BLaER1 treated with 17β-estradiol and CSF1 and Interleukin-3, amounts not matched to agents 10 nM and 100 nM (cell line): ENCODE results near the gene MSL3B.

Experiments
- H3K27ac ChIP-seq, 11 experiments: shearing (Covaris generic); formaldehyde crosslinking; 2 replicates each; pipeline ENCODE4 v1.8.1; 2022
- H3K27me3 ChIP-seq, 11 experiments: shearing (Covaris generic); formaldehyde crosslinking; 2 replicates each; pipeline ENCODE4 v1.8.1; 2022
- H3K36me3 ChIP-seq, 11 experiments: shearing (Covaris generic); formaldehyde crosslinking; 2 replicates each; pipeline ENCODE4 v1.8.1; 2022
- H3K4me1 ChIP-seq, 10 experiments: shearing (Covaris generic); formaldehyde crosslinking; 2 replicates each; pipeline ENCODE4 v1.8.1; 2022
- H3K4me2 ChIP-seq, 11 experiments: shearing (Covaris generic); formaldehyde crosslinking; 2 replicates each; pipeline ENCODE4 v1.8.1; 2022
- H3K4me3 ChIP-seq, 10 experiments: shearing (Covaris generic); formaldehyde crosslinking; 2 replicates each; pipeline ENCODE4 v1.8.1; 2022
- H3K9ac ChIP-seq, 11 experiments: shearing (Covaris generic); formaldehyde crosslinking; 2 replicates each; pipeline ENCODE4 v1.8.1; 2022
- H3K9me3 ChIP-seq, 11 experiments: shearing (Covaris generic); formaldehyde crosslinking; replicated peaks in 1 of 11; 2 replicates each; pipeline ENCODE4 v1.8.1; 2022
- H4K20me1 ChIP-seq, 11 experiments: shearing (Covaris generic); formaldehyde crosslinking; 2 replicates each; pipeline ENCODE4 v1.8.1; 2022
- Cebpa-rat ChIP-seq, 11 experiments: shearing (Covaris generic); IDR thresholded peaks; 2 replicates each; pipeline ENCODE4 v1.8.1; 2022

Gene MSL3B

DNA sequence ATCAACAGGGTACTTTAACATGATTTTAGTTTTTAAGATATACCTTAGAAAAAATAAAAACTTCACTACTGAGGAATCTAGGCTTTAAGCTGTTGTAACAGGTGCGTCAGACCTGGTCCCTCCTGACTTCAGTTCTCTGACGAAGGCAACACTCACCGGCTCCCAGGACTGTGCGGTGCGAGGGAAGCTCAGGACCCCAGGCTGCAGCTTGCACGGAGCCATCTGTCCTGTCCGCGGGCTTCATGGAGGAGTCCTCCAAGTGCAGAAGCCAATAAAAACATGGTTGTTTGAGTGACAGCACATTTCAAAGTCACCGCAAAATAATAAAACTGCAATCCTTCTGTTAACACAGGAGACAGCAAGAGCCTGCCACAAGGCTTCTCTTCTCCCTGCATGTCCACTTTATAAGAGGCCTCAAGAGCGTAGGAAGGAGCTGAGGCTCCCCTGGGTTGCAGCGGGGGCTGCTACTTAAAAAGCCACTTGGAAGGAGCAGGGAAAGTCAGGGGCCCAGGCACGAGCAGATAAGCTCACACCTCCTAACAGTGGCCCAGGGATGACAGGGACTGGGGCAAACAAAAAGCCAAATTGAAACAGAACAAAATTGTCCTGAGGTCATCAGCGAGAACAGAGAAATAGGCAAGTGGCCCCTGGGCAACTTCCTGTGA, 18.4 kb downstream of the MSL3B start:
- Histone ChIP-seq H3K36me3 (peaks cover 0 to 88% (median 82%) of the 10 kb centered on the region in 11 experiments; a peak in 20 of 22 replicates), H3K9ac (peak overlapping the region in 1 of 11 experiments; percentile 34; a peak in 1 of 22 replicates), H3K9me3 (no peaks in the 10 kb centered on the region; a peak in 1 of 22 replicates), H3K4me2 (no peak overlapping the region), H3K27ac (no peak overlapping the region), H3K4me1 (peaks cover 23 to 67% (median 31%) of the 10 kb centered on the region in 10 experiments), H4K20me1 (peaks cover 0 to 87% (median 63%) of the 10 kb centered on the region in 11 experiments; a peak in 16 of 22 replicates), H3K4me3 (no peak overlapping the region), H3K27me3 (no peaks in the 10 kb centered on the region)
- TF ChIP-seq Cebpa-rat (IDR thresholded peaks at IDR 0.05): no peak

DNA sequence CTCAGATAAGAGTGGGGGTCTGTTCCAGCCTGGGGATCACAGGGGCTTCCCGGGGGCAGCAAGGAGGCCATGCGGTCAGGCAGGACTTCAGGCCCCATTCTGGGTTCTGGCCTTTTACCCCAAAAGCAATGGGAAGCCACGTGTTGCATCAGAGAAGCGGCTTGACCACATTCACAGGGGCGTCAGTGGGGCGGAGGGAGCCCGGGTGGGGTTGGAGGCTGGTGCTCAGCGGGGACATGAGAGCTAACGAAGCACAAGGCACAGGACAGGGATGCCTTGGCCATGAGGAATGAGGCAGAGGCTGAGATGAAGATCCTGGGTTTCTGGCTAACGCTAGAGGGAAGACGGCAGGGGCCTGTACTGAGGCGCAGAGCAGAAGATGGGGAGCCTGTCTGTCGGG, 19.9 kb downstream of the MSL3B start:
- Histone ChIP-seq H3K9ac (no peak overlapping the region), H3K9me3 (no peaks in the 10 kb centered on the region), H4K20me1 (peaks cover 0 to 99% (median 74%) of the 10 kb centered on the region in 11 experiments; a peak in 16 of 22 replicates), H3K4me1 (peaks cover 17 to 60% (median 27%) of the 10 kb centered on the region in 10 experiments), H3K27me3 (no peaks in the 10 kb centered on the region), H3K27ac (no peak overlapping the region), H3K4me2 (no peak overlapping the region), H3K36me3 (peaks cover 0 to 100% (median 96%) of the 10 kb centered on the region in 11 experiments; a peak in 21 of 22 replicates), H3K4me3 (no peak overlapping the region)
- no peak for TF ChIP-seq Cebpa-rat (IDR thresholded peaks at IDR 0.05)

DNA sequence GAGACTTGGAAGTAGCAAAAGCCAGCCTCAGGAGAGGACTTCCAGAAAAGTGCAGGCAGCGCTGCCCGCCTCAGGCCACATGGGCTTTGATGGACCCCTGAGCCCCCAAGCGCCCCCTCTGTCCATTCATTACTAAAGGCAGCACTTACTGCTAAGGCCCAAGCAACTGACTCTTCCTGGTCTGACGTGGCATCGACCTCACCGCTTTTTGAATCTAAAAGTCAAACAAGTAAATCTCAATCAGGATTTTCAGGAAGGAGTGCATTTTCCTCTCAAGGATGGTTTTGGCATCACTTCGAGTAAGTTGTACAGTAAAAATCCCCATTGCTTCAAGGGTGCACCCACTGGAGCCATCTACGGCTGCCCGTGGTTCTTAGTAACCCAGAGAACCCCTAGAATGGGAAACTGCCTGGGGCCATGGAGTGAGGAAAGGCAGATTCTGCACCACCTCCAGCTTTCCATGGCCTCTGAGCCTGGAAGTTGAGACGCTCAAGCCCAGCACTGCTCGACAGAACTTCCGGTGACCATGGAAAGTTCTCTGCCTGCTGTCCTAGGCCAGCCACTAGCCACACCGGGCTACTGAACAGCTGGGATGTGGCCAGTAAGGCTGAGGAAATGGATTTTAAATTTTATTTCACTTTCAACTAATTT, 20.8 kb downstream of the MSL3B start:
- Histone ChIP-seq H3K4me2 (0 out of 22 replicates have a peak overlapping the region, but pooled peaks of 1 of the 11 experiments have one; percentile 11), H3K36me3 (peaks cover 4 to 100% (median 100%) of the 10 kb centered on the region in 11 experiments; a peak in 21 of 22 replicates), H3K4me1 (peaks cover 8 to 51% (median 18%) of the 10 kb centered on the region in 10 experiments), H3K4me3 (no peak overlapping the region), H3K27ac (no peak overlapping the region), H3K27me3 (no peaks in the 10 kb centered on the region), H3K9ac (no peak overlapping the region), H4K20me1 (peaks cover 0 to 98% (median 82%) of the 10 kb centered on the region in 11 experiments; a peak in 16 of 22 replicates), H3K9me3 (no peaks in the 10 kb centered on the region)
- TF ChIP-seq Cebpa-rat (IDR thresholded peaks at IDR 0.05): no peak

DNA sequence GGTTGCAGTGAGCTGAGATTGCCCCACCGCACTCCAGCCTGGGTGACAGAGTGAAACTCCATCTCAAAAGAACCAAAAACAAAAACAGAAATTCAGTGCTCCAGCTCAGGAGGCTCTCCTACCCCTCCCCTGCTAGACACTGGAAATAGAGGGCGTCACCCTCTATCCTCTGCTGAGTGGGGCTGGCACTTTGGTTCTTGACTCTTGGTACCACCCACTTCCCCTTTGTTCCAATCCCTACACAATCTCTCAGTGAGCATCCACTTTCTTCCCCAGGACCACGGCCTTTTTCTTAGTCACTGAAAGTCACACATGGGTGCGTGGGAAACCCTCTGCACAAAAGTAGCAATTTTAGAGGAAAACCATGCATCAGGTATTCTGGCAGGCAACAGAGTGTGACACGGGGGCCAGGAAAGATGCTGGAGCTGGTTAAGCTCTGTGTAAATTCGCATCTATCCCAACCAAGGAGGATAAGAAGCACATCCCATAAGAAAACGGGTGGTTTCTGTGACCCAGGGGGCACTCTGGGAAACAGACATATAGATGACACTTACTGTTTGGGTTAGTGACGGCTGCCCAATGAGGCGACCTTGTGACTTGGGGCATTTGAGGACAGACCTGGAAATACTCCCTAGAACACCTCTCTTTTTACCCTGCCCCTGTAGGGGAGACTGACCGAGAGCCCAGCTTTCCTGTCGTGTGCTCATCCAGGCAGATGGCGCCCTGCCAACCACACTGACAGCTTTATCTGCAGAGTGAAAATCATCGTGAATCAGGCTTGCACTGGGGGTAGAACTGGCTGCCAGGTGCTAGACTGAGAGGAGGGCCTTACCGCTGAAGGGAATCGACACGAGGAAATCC, 21.6 kb downstream of the MSL3B start:
- 0 out of 22 replicates have a peak overlapping the region, but pooled peaks of 1 of the 11 experiments have one; percentile 11 for H3K4me2 ChIP-seq
- H3K27ac ChIP-seq: no peak overlapping the region
- no peak overlapping the region for H3K9ac ChIP-seq
- peaks cover under 1 to 46% (median 10%) of the 10 kb centered on the region in 10 experiments; a peak in 18 of 20 replicates for H3K4me1 ChIP-seq
- no peaks in the 10 kb centered on the region for H3K27me3 ChIP-seq
- no peaks in the 10 kb centered on the region for H3K9me3 ChIP-seq
- H3K4me3 ChIP-seq: no peak overlapping the region
- peaks cover 8 to 100% (median 100%) of the 10 kb centered on the region in 11 experiments; a peak in 21 of 22 replicates for H3K36me3 ChIP-seq
- no peak for TF ChIP-seq Cebpa-rat (IDR thresholded peaks at IDR 0.05)
- peaks cover 0 to 96% (median 81%) of the 10 kb centered on the region in 11 experiments; a peak in 16 of 22 replicates for H4K20me1 ChIP-seq

DNA sequence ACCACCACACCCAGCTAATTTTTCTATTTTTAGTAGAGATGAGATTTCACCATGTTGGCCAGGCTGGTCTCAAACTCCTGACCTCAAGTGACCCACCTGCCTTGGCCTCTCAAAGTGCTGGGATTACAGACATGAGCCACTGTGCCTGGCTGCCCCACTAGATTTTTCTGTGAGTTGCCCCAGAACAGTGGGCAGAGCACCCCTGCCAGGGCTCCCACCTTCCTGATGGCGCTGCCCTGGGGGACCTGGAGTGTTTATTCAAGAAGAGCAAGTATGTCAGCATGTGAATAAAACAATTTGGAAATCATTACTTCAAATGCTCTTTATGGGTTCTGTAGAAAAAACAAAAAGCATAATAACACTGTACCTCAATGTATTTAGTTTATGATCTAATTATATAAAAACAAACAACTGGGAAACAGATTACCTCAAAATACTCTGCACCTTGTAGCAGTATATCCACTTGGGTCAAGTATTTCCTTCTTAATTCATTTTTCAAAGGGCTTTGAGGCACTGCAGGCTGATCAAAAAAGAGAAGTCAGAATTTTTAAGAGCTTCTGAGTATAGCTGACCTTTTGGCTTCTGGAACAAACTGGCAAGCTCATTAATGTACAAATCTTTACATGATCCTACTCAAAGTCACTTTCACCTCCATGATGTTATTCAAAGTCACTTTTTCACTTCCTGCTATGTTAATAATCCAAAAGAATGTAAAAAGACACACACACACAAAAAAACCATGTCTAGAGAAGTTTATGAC, 22.7 kb downstream of the MSL3B start:
- TF ChIP-seq Cebpa-rat (IDR thresholded peaks at IDR 0.05): no peak
- no peaks in the 10 kb centered on the region for H3K9me3 ChIP-seq
- peaks cover 4 to 40% (median 11%) of the 10 kb centered on the region in 10 experiments; a peak in 17 of 20 replicates for H3K4me1 ChIP-seq
- no peak overlapping the region for H3K4me2 ChIP-seq
- no peaks in the 10 kb centered on the region for H3K27me3 ChIP-seq
- peaks cover 0 to 97% (median 84%) of the 10 kb centered on the region in 11 experiments; a peak in 17 of 22 replicates for H4K20me1 ChIP-seq
- H3K27ac ChIP-seq: no peak overlapping the region
- H3K36me3 ChIP-seq: peaks cover 14 to 100% (median 100%) of the 10 kb centered on the region in 11 experiments; a peak in 21 of 22 replicates
- no peak overlapping the region for H3K9ac ChIP-seq
- no peak overlapping the region for H3K4me3 ChIP-seq

DNA sequence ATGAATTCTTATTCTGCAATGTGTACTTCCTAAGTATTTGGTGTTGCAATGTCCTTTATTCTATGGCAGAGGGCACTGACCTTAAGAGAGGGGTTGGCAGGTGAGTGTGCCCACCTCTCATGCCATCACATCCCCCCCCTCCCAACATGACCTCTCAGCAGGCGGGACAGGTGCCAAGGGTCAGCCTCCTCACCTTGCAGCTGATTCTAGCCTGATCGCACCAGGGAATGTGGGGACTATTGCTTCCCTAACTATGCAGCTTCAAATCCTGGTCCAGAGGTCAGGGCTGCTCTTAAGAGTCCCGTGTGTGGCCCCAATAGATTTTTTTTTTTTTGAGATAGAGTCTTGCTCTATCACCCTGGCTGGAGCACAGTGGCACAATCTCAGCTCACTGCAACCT, 23.4 kb downstream of the MSL3B start:
- no peaks in the 10 kb centered on the region for H3K27me3 ChIP-seq
- no peak overlapping the region for H3K27ac ChIP-seq
- H3K4me2 ChIP-seq: no peak overlapping the region
- H3K36me3 ChIP-seq: peaks cover 14 to 100% (median 100%) of the 10 kb centered on the region in 11 experiments; a peak in 21 of 22 replicates
- H3K4me3 ChIP-seq: no peak overlapping the region
- H3K9me3 ChIP-seq: no peaks in the 10 kb centered on the region
- peaks cover 10 to 40% (median 14%) of the 10 kb centered on the region in 10 experiments for H3K4me1 ChIP-seq
- peaks cover 0 to 97% (median 84%) of the 10 kb centered on the region in 11 experiments; a peak in 17 of 22 replicates for H4K20me1 ChIP-seq
- no peak overlapping the region for H3K9ac ChIP-seq
- no peak for TF ChIP-seq Cebpa-rat (IDR thresholded peaks at IDR 0.05)

DNA sequence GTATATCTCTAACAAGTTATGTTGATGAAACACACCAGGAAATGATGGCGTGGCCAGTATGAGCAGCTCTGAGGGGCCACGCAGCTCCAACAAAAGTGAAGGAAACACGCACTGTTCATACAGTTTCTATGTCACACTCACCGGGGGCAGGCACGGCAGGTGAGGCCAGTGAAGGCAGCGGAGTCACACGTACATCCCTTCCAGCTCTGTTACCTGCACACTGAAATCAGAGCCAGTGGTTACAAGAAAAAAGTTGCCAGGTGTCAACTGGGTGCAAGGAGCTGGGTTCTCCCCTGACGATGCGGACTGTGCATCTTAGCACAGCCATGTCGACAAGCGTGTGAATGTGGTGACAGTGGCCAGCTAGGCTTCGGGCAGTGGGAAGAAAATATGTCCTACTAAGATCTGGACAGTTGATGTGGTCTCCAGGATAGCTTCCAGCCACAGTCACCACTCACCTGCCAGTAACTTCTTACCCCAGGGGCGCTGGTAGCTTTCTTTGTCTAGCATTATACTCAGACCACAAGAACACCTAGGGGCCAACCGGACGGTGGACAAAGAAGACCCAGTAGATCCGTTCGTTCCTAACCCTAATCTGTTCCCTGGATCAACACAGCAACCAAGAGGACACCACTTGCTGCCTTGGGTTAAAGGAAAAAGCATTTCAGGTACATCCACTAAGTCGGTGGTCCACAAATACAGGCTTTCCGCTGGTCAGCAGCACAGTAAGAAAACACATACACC, 23.9 kb downstream of the MSL3B start:
- H3K27me3 ChIP-seq: no peaks in the 10 kb centered on the region

More for the DNA sequence above, 23.9 kb downstream of the MSL3B start:
- H3K4me2 ChIP-seq: no peak overlapping the region
- no peaks in the 10 kb centered on the region for H3K9me3 ChIP-seq
- H3K4me3 ChIP-seq: no peak overlapping the region
- H3K36me3 ChIP-seq: peaks cover 14 to 100% (median 100%) of the 10 kb centered on the region in 11 experiments; a peak in 21 of 22 replicates
- H3K27ac ChIP-seq: no peak overlapping the region
- TF ChIP-seq Cebpa-rat (IDR thresholded peaks at IDR 0.05): no peak
- peaks cover 13 to 42% (median 18%) of the 10 kb centered on the region in 10 experiments for H3K4me1 ChIP-seq
- no peak overlapping the region for H3K9ac ChIP-seq
- H4K20me1 ChIP-seq: peaks cover 0 to 97% (median 84%) of the 10 kb centered on the region in 11 experiments; a peak in 17 of 22 replicates
